Measurements from ENCODE around the gene MAP2K5.
A peak's percentile ranks its signal among the peaks of the same experiment; 100 is the strongest.

The MAP2K5 gene

GRCh38 chr15:67838789-67839332 lies 296.4 kb downstream of the MAP2K5 start:
- TF ChIP-seq, protein P1, sequence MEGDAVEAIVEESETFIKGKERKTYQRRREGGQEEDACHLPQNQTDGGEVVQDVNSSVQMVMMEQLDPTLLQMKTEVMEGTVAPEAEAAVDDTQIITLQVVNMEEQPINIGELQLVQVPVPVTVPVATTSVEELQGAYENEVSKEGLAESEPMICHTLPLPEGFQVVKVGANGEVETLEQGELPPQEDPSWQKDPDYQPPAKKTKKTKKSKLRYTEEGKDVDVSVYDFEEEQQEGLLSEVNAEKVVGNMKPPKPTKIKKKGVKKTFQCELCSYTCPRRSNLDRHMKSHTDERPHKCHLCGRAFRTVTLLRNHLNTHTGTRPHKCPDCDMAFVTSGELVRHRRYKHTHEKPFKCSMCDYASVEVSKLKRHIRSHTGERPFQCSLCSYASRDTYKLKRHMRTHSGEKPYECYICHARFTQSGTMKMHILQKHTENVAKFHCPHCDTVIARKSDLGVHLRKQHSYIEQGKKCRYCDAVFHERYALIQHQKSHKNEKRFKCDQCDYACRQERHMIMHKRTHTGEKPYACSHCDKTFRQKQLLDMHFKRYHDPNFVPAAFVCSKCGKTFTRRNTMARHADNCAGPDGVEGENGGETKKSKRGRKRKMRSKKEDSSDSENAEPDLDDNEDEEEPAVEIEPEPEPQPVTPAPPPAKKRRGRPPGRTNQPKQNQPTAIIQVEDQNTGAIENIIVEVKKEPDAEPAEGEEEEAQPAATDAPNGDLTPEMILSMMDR (conservative IDR thresholded peaks at IDR 0.05; ENCODE audit: control insufficient read depth, insufficient read depth, low read depth, low read length): no peak
- DNase-seq (ENCODE audit: low read depth): no peak
- peak overlapping the region; percentile 45 for H3K4me3 ChIP-seq (ENCODE audit: control insufficient read depth, low read depth, low read length)

DNA sequence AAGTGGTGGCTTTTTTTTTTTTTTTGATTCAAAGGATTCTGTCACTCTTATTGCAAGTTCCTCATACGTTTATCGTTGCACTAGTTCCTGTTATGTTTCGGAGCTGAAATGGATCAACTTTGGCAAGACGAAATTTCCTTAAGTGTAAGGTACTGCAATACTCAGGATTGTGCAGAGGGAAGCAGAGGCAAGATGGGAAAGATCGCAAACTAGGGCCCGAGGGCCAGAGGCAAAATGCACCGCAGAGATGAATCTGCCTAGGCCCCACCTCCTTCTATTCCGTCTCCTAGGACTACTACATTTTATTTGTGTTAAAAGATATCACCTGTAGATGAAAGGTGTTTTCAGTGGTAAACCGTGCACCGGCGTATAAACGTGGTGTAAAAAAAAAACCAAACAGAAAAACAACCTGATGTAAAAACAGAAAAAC lies 297.0 kb downstream of the MAP2K5 start:
- peak; percentile 54 for DNase-seq (ENCODE audit: low read depth)
- H3K4me3 ChIP-seq (ENCODE audit: control insufficient read depth, low read depth, low read length): peak overlapping the region; percentile 45
- TF ChIP-seq, protein P1 (conservative IDR thresholded peaks at IDR 0.05; ENCODE audit: control insufficient read depth, insufficient read depth, low read depth, low read length): no peak

DNA sequence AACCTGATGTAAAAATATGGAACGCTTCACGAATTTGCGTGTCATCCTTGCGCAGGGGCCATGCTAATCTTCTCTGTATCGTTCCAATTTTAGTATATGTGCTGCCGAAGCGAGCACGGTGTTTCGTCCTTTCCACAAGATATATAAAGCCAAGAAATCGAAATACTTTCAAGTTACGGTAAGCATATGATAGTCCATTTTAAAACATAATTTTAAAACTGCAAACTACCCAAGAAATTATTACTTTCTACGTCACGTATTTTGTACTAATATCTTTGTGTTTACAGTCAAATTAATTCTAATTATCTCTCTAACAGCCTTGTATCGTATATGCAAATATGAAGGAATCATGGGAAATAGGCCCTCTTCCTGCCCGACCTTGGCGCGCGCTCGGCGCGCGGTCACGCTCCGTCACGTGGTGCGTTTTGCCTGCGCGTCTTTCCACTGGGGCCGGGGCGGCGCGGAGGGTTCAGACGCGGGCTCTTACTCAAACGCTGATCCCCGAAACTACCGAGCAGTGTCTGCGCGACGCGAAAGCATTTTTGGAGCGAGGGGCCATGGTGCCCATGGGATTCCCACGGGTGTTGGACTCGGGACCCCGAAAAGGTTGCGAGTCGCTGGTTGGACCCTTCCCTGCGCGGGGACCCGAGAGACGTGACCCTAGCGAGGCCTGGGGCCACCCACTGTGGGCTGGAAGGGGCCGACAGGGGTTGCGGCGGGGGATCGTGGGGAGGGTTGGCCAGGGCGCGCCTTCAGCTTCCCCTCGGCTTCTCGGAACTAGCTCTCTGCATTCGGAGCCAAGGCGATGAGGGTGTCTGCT lies 297.6 kb downstream of the MAP2K5 start, which contains the start of gene RNU6-1:
Gene RNU6-1, minus strand, starts transcription at position 117 of the 820 bp plus-strand sequence.
- DNase-seq (ENCODE audit: low read depth): peak; percentile 90
- H3K4me3 ChIP-seq (ENCODE audit: control insufficient read depth, low read depth, low read length): peak within 1 kb of the TSS; percentile 91
- TF ChIP-seq, protein P1 (conservative IDR thresholded peaks at IDR 0.05; ENCODE audit: control insufficient read depth, insufficient read depth, low read depth, low read length): no peak

DNA sequence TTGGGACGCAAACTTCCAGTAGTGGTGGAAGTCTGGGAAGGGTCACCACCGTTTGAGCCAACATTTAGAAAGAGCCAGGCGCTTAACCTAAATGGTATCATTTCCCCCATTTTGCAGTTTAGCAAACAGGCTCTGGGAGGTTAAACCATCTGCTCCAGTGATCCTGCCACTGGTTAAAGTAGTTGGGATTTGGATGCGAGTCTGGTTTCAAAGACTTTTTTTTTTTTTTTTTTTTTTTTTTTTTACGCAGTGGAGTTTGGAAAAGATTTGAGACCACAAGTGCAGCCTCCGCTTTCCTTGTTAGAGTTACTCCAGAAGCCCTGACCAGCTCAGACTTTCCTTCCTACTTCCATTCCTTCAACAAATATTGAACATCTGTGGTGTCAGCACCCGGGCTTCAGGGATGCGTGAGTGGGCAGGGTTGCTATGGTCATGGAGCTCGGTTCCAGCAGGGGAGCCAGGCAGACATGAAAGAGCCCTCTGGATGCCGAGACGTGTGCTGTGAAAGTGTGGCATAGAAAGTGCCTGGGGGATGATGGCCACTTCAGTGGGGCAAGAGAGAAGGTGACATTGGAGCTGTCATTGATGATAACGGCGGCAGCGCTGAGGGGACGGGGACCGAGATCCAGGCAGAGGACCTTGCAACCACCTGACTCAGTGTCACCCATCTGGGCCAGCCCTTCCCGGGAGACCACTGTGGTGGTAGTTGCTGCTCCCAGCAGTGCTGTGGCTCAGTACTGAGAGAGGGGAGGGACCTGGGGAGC lies 298.4 kb downstream of the MAP2K5 start:
- peak overlapping the region; percentile 91 for H3K4me3 ChIP-seq (ENCODE audit: control insufficient read depth, low read depth, low read length)
- TF ChIP-seq, protein P1 (conservative IDR thresholded peaks at IDR 0.05; ENCODE audit: control insufficient read depth, insufficient read depth, low read depth, low read length): peak; percentile 0
- DNase-seq (ENCODE audit: low read depth): peak; percentile 54

DNA sequence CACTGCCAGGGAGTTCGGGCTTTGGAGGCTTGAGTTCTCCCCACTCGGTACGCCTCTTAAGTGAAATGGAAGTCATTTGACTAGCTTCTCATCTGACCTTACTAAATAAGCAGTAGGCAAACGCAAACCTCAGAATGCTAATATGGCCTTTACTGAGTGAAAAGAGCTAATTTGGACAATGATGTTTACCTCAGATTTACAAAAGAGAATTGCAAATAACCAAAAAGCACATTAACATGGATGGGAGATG lies 298.9 kb downstream of the MAP2K5 start:
- TF ChIP-seq, protein P1 (conservative IDR thresholded peaks at IDR 0.05; ENCODE audit: control insufficient read depth, insufficient read depth, low read depth, low read length): no peak
- H3K4me3 ChIP-seq (ENCODE audit: control insufficient read depth, low read depth, low read length): peak overlapping the region; percentile 91
- no peak for DNase-seq (ENCODE audit: low read depth)

- TF ChIP-seq, protein P1 (conservative IDR thresholded peaks at IDR 0.05; ENCODE audit: control insufficient read depth, insufficient read depth, low read depth, low read length): no peak
- no peak for DNase-seq (ENCODE audit: low read depth)
- H3K4me3 ChIP-seq (ENCODE audit: control insufficient read depth, low read depth, low read length): no peak overlapping the region
These were observed 300.6 kb downstream of the MAP2K5 start for GRCh38 chr15:67843092-67843501.

Measured in fibroblast of mammary gland (primary cell).